ENCODE data around the gene DHCR24.

DHCR24 gene

DNA sequence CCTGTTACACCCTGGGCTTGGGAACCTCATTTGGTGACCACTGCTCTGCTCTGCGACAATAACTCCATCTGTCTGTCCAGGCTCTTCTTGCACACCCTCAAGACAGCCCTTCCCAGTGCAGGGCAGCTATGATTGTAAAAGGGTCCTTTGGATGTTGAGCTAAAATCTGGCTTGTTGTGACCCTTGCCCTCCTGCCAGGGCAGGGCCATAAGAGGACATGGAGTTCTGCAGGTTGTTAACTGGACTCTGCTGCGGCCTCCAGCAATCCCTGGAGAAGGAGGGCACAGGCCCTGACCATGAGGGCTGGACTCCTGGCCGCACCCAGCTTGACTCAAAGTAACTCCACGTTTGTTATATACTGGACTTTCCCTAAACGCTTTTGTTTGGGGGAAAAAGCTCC lies 41.2 kb downstream of the DHCR24 start:
- H3K4me2 ChIP-seq (ENCODE audit: insufficient read depth, low read length, poor library complexity, severe bottlenecking) = no peak overlapping the region
- no peaks in the 10 kb centered on the region for H3K4me1 ChIP-seq (ENCODE audit: control insufficient read depth in 2 of 2, insufficient read depth in 1 of 2, low read depth in 1 of 2, low read length in 2 of 2)
- no peak overlapping the region for H2BK120ac ChIP-seq (ENCODE audit: low read depth, low read length)
- H2BK5ac ChIP-seq (ENCODE audit: low read length) = no peak overlapping the region
- no peak overlapping the region for H3K27ac ChIP-seq (replicated peaks; ENCODE audit: low read length)
- H3K9me3 ChIP-seq (replicated peaks in 1 of 2; ENCODE audit: control insufficient read depth in 2 of 2, insufficient read depth in 1 of 2, low read depth in 1 of 2, low read length in 2 of 2) = no peaks in the 10 kb centered on the region
- H3K18ac ChIP-seq (ENCODE audit: low read length) = no peak overlapping the region
- no peak overlapping the region for H2BK15ac ChIP-seq (ENCODE audit: low read length)
- H3K9ac ChIP-seq (ENCODE audit: low read depth, low read length, poor library complexity) = no peak overlapping the region
- no peak overlapping the region for H3K4me3 ChIP-seq (ENCODE audit: low read length in 2 of 2)
- H4K91ac ChIP-seq (ENCODE audit: low read depth, low read length, poor library complexity) = no peak overlapping the region
- H3K79me1 ChIP-seq (ENCODE audit: low read depth, low read length) = no peaks in the 10 kb centered on the region
- no CpG with 5 or more reads among the region's 5 CpGs for WGBS, 2 donors (ENCODE audit: extremely low coverage in 2 of 2, insufficient read length in 2 of 2, insufficient replicate concordance in 1 of 2)
- DNase-seq (ENCODE audit: low spot score) = no peak
- peaks cover 22 to 47% of the 10 kb centered on the region in 2 donors for H3K36me3 ChIP-seq (replicated peaks in 1 of 2; ENCODE audit: control insufficient read depth in 2 of 2, insufficient read depth in 2 of 2, low read length in 2 of 2)
- no peak overlapping the region for H2AK5ac ChIP-seq (ENCODE audit: low read depth, low read length)
- no peaks in the 10 kb centered on the region for H3K27me3 ChIP-seq (ENCODE audit: control insufficient read depth in 3 of 3, insufficient read depth in 3 of 3, low read depth in 1 of 3, low read length in 3 of 3)
- no peak overlapping the region for H3K4ac ChIP-seq (ENCODE audit: low read length)
- no peak overlapping the region for H3K14ac ChIP-seq (ENCODE audit: low read length)
- no peak overlapping the region for H3K23ac ChIP-seq (ENCODE audit: low read depth, low read length, poor library complexity)
- H2BK12ac ChIP-seq (ENCODE audit: low read length) = no peak overlapping the region
- H4K8ac ChIP-seq (ENCODE audit: low read depth, low read length) = no peak overlapping the region
- H2AFZ ChIP-seq (ENCODE audit: low read length) = no peak overlapping the region

DNA sequence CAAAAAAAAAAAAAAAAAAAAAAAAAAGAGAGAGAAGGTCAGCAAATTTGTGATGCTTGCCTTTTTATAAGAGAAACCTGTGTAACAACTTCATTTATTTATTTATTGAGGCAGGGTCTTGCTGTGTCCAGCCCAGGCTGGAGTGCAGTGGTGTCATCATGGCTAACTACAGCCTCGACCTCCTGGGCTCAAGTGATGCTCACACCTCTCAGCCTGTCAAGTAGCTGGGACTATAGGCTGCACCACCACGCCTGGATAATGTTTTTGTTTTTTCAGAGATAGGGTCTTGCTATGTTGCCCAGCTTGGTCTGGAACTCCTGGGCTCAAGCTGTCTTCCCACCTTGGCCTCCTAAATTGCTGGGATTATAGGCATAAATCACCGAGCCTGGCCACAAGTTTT lies 42.4 kb downstream of the DHCR24 start:
- H3K4me3 ChIP-seq (ENCODE audit: low read length in 2 of 2) = peak overlapping the region in 1 of 2 donors; percentile 16
- H4K91ac ChIP-seq (ENCODE audit: low read depth, low read length, poor library complexity) = no peak overlapping the region
- no peak overlapping the region for H3K4me2 ChIP-seq (ENCODE audit: insufficient read depth, low read length, poor library complexity, severe bottlenecking)
- no peak overlapping the region for H4K8ac ChIP-seq (ENCODE audit: low read depth, low read length)
- H2BK15ac ChIP-seq (ENCODE audit: low read length) = no peak overlapping the region
- DNase-seq (ENCODE audit: low spot score) = no peak
- H3K27ac ChIP-seq (replicated peaks; ENCODE audit: low read length) = no peak overlapping the region
- H3K4me1 ChIP-seq (ENCODE audit: control insufficient read depth in 2 of 2, insufficient read depth in 1 of 2, low read depth in 1 of 2, low read length in 2 of 2) = no peaks in the 10 kb centered on the region
- H2BK12ac ChIP-seq (ENCODE audit: low read length) = no peak overlapping the region
- no peak overlapping the region for H2BK5ac ChIP-seq (ENCODE audit: low read length)
- no peak overlapping the region for H3K4ac ChIP-seq (ENCODE audit: low read length)
- H3K14ac ChIP-seq (ENCODE audit: low read length) = no peak overlapping the region
- H2BK120ac ChIP-seq (ENCODE audit: low read depth, low read length) = no peak overlapping the region
- no peaks in the 10 kb centered on the region for H3K79me1 ChIP-seq (ENCODE audit: low read depth, low read length)
- H3K36me3 ChIP-seq (replicated peaks in 1 of 2; ENCODE audit: control insufficient read depth in 2 of 2, insufficient read depth in 2 of 2, low read length in 2 of 2) = peaks cover 11 to 35% of the 10 kb centered on the region in 2 donors
- no peaks in the 10 kb centered on the region for H3K9me3 ChIP-seq (replicated peaks in 1 of 2; ENCODE audit: control insufficient read depth in 2 of 2, insufficient read depth in 1 of 2, low read depth in 1 of 2, low read length in 2 of 2)
- no peaks in the 10 kb centered on the region for H3K27me3 ChIP-seq (ENCODE audit: control insufficient read depth in 3 of 3, insufficient read depth in 3 of 3, low read depth in 1 of 3, low read length in 3 of 3)
- H2AFZ ChIP-seq (ENCODE audit: low read length) = no peak overlapping the region
- H3K18ac ChIP-seq (ENCODE audit: low read length) = no peak overlapping the region
- H3K9ac ChIP-seq (ENCODE audit: low read depth, low read length, poor library complexity) = no peak overlapping the region
- no peak overlapping the region for H2AK5ac ChIP-seq (ENCODE audit: low read depth, low read length)
- no peak overlapping the region for H3K23ac ChIP-seq (ENCODE audit: low read depth, low read length, poor library complexity)
- WGBS, 2 donors (ENCODE audit: extremely low coverage in 2 of 2, insufficient read length in 2 of 2, insufficient replicate concordance in 1 of 2) = no CpG with 5 or more reads among the region's 3 CpGs

DNA sequence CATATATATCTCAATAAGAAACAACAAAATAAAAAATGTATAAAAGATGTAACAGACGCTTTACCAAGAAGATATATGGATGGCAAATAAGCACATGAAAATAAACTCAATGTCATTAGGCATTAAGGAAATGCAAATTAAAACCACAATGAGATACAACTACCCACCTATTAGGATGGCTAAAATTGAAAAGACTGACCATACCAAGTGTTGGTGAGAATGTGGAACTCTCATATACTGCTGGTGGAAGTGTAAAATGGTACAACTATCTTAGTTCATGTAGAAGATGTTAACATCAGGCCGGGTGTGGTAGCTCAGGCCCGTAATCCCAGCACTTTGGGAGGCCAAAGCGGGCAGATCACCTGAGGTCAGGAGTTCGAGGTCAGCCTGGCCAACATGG lies 43.5 kb downstream of the DHCR24 start:
- Histone ChIP-seq H2BK5ac (ENCODE audit: low read length) (no peak overlapping the region), H2BK15ac (ENCODE audit: low read length) (no peak overlapping the region)

DNA sequence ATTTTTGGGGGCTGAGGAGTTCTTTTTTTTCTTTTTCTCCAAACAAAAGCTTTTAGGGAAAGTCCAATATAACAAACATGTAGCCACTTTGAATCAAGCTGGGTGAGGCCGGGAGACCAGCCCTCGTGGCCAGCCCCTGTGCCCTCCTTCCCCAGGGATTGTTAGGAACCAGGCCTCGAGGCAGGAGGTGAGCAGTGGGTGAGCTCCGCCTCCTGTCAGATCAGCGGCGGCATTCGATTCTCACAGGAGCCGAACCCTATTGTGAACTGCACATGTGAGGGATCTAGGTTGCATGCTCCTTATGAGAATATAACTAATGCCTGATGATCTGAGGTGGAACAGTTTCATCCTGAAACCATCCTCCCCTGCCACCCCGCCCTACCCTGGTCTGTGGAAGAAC lies 44.0 kb downstream of the DHCR24 start:
- no peaks in the 10 kb centered on the region for H3K79me1 ChIP-seq (ENCODE audit: low read depth, low read length)
- no peak for DNase-seq (ENCODE audit: low spot score)
- H2BK5ac ChIP-seq (ENCODE audit: low read length) = no peak overlapping the region
- H3K36me3 ChIP-seq (replicated peaks in 1 of 2; ENCODE audit: control insufficient read depth in 2 of 2, insufficient read depth in 2 of 2, low read length in 2 of 2) = peaks cover 0 to 19% of the 10 kb centered on the region in 2 donors
- no peak overlapping the region for H4K91ac ChIP-seq (ENCODE audit: low read depth, low read length, poor library complexity)
- H2AK5ac ChIP-seq (ENCODE audit: low read depth, low read length) = no peak overlapping the region
- no peak overlapping the region for H3K4me3 ChIP-seq (ENCODE audit: low read length in 2 of 2)
- no peak overlapping the region for H3K18ac ChIP-seq (ENCODE audit: low read length)
- H3K9ac ChIP-seq (ENCODE audit: low read depth, low read length, poor library complexity) = no peak overlapping the region
- H2AFZ ChIP-seq (ENCODE audit: low read length) = no peak overlapping the region
- H2BK120ac ChIP-seq (ENCODE audit: low read depth, low read length) = no peak overlapping the region
- H3K27me3 ChIP-seq (ENCODE audit: control insufficient read depth in 3 of 3, insufficient read depth in 3 of 3, low read depth in 1 of 3, low read length in 3 of 3) = no peaks in the 10 kb centered on the region
- H2BK15ac ChIP-seq (ENCODE audit: low read length) = no peak overlapping the region
- H3K14ac ChIP-seq (ENCODE audit: low read length) = no peak overlapping the region
- no peak overlapping the region for H4K8ac ChIP-seq (ENCODE audit: low read depth, low read length)
- no CpG with 5 or more reads among the region's 9 CpGs for WGBS, 2 donors (ENCODE audit: extremely low coverage in 2 of 2, insufficient read length in 2 of 2, insufficient replicate concordance in 1 of 2)
- no peak overlapping the region for H3K27ac ChIP-seq (replicated peaks; ENCODE audit: low read length)
- no peaks in the 10 kb centered on the region for H3K9me3 ChIP-seq (replicated peaks in 1 of 2; ENCODE audit: control insufficient read depth in 2 of 2, insufficient read depth in 1 of 2, low read depth in 1 of 2, low read length in 2 of 2)
- no peak overlapping the region for H3K4ac ChIP-seq (ENCODE audit: low read length)
- H2BK12ac ChIP-seq (ENCODE audit: low read length) = no peak overlapping the region
- H3K23ac ChIP-seq (ENCODE audit: low read depth, low read length, poor library complexity) = no peak overlapping the region
- H3K4me2 ChIP-seq (ENCODE audit: insufficient read depth, low read length, poor library complexity, severe bottlenecking) = no peak overlapping the region
- no peaks in the 10 kb centered on the region for H3K4me1 ChIP-seq (ENCODE audit: control insufficient read depth in 2 of 2, insufficient read depth in 1 of 2, low read depth in 1 of 2, low read length in 2 of 2)

More for the DNA sequence above, 43.5 kb downstream of the DHCR24 start:
- Histone ChIP-seq H3K4me2 (ENCODE audit: insufficient read depth, low read length, poor library complexity, severe bottlenecking) (no peak overlapping the region), H2AFZ (ENCODE audit: low read length) (no peak overlapping the region), H2BK120ac (ENCODE audit: low read depth, low read length) (no peak overlapping the region), H3K36me3 (replicated peaks in 1 of 2; ENCODE audit: control insufficient read depth in 2 of 2, insufficient read depth in 2 of 2, low read length in 2 of 2) (peaks cover 2 to 24% of the 10 kb centered on the region in 2 donors), H3K27me3 (ENCODE audit: control insufficient read depth in 3 of 3, insufficient read depth in 3 of 3, low read depth in 1 of 3, low read length in 3 of 3) (no peaks in the 10 kb centered on the region), H4K91ac (ENCODE audit: low read depth, low read length, poor library complexity) (no peak overlapping the region), H3K79me1 (ENCODE audit: low read depth, low read length) (no peaks in the 10 kb centered on the region), H3K23ac (ENCODE audit: low read depth, low read length, poor library complexity) (no peak overlapping the region), H3K27ac (replicated peaks; ENCODE audit: low read length) (no peak overlapping the region), H4K8ac (ENCODE audit: low read depth, low read length) (no peak overlapping the region), H3K9ac (ENCODE audit: low read depth, low read length, poor library complexity) (no peak overlapping the region), H2BK12ac (ENCODE audit: low read length) (no peak overlapping the region), H3K9me3 (replicated peaks in 1 of 2; ENCODE audit: control insufficient read depth in 2 of 2, insufficient read depth in 1 of 2, low read depth in 1 of 2, low read length in 2 of 2) (no peaks in the 10 kb centered on the region), H3K4me3 (ENCODE audit: low read length in 2 of 2) (no peak overlapping the region), H3K14ac (ENCODE audit: low read length) (no peak overlapping the region), H3K4me1 (ENCODE audit: control insufficient read depth in 2 of 2, insufficient read depth in 1 of 2, low read depth in 1 of 2, low read length in 2 of 2) (no peaks in the 10 kb centered on the region), H3K4ac (ENCODE audit: low read length) (no peak overlapping the region), H3K18ac (ENCODE audit: low read length) (no peak overlapping the region), H2AK5ac (ENCODE audit: low read depth, low read length) (no peak overlapping the region)
- DNase-seq (ENCODE audit: low spot score) = no peak
- no CpG with 5 or more reads among the region's 5 CpGs for WGBS, 2 donors (ENCODE audit: extremely low coverage in 2 of 2, insufficient read length in 2 of 2, insufficient replicate concordance in 1 of 2)

All from neuronal stem cell (in vitro differentiated cells).